ENCODE results near the gene ARPP21. TPM values are rescaled to one million over a fixed set of nuclear protein-coding genes. Genes with fewer than 3 reads are reported as not detected.

Gene ARPP21
- total RNA-seq, 2 experiments from 2014 or later: not detected

DNA sequence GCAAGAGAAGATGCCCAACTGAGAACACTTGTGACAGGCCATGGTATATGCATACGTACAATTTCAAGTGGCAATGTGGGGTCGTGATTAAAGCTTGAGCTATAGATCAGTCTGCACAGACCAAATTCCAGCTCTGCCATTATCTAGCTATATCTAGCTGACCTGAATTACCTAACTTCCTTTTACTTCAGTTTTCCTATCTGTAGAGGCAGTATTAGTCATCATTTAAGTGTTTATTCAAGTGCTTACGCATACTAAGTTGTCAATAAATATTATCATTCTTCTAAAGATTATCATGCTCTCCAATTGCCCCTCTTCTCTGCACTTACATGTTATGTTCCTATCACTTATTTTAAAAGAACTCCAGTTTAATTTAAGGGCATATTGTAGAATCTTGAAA is 87.9 kb downstream of the ARPP21 start:
- ChIA-PET CTCF (no interaction called here), POLR2A (no interaction called here)

DNA sequence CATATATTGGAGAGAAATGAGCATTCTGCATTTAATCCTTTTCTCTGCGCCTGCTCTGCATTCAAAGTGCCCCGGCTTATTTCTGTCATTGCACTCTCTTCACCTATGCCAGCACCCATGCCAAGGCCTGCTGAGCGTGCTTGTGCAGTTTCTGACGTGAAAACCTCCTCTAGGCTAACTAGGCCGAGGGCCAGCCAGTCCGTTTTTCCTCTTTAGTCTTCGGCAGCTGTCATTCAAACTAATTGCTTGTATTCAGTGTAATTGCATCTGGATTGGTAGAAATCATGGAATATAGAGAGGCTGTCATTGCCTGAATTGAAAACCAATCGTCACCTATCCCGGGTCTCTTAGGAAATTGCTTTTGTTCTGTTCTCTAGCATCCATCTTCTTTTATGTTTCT is 94.0 kb downstream of the ARPP21 start:
- POLR2A ChIA-PET: no interaction called here
- CTCF ChIA-PET: no interaction called here

DNA sequence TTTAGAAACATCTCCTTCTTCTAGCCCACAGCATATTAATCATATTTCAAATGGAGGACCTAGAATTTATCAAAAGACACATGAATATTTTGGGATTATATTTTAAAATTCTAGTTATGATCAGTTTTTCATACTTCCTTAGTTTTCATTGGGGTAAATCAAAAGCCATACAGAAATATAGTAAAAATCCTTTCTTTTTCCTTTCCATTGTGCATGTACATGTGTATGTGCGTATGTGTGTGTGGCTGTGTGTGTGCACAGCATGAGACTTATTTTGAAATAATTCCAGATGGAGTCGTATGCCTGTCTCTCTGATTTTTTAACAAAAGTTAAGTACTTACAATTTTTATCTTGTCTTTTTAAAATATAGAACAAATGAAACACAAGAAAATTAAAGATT is 94.5 kb downstream of the ARPP21 start:
- ChIA-PET CTCF (no interaction called here), POLR2A (no interaction called here)

DNA sequence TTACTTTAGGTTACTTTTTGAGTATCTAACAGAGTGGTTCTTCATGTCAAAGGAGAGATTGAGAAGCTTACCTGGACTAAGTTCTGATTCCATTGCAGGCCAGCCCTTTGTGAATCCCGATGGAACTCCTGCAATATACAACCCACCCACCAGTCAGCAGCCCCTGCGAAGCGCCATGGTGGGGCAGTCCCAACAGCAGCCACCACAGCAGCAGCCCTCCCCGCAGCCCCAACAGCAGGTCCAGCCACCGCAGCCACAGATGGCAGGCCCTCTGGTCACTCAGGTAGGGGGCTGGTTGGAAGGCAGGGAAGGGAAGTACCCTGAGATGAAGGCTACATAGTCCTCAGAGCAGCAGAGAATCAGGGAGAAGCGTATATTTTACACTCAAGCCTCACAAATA is 97.8 kb downstream of the ARPP21 start:
- ChIA-PET POLR2A (no interaction called here), CTCF (no interaction called here)

DNA sequence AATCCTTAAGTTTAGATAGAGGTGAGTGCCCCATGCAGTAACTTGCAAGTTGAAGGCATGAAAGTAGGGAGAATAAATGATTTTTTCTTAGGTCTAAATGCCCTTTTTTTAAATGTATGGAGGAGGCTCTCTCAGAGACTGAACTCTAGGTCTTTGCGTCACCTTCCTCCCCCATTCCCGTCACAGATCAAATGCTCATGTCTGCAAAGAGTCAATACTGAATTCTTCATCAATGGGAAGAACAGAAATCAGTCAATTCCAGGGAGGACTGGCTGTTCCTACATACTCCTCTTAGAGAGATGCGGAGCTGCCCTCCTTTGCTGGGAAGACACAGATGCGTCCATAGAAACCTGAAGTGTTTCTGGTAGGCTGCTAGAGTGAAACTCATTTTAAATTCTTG is 98.2 kb downstream of the ARPP21 start:
- ChIA-PET CTCF (no interaction called here), POLR2A (no interaction called here)

DNA sequence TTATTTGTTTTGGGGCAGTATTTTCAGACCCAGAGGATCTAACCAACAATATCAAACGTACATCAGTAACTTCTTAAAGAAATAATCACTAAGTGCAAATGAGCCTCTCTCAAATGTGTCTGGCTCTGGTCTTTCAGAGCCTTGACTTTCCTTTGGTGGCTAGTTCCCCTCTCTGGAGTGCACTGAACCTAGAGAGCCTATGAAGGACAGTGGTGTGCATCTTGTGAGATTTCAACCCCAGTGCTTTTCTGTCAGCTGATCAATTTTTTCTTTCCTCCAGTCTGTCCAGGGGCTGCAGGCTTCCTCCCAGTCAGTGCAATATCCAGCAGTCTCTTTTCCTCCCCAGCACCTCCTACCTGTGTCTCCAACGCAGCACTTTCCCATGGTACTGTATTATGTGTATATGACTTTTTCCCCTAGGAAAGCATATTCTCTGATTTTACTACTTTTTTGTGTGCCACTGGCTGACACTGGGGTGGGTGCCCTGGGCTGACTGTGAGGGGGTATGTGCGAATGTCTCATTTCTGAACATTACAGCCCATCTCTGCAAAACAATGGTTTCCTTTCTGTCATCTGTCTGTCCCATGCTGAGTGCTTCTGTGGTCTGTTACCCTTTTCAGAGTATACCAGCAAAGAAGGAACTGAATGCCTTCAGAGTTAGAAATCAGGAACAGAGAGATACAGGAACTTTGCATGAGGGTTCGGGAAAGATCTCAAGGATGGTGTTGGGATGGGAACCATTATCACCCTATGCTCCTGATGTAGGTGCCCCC is 98.8 kb downstream of the ARPP21 start:
- CTCF ChIA-PET: no interaction called here

DNA sequence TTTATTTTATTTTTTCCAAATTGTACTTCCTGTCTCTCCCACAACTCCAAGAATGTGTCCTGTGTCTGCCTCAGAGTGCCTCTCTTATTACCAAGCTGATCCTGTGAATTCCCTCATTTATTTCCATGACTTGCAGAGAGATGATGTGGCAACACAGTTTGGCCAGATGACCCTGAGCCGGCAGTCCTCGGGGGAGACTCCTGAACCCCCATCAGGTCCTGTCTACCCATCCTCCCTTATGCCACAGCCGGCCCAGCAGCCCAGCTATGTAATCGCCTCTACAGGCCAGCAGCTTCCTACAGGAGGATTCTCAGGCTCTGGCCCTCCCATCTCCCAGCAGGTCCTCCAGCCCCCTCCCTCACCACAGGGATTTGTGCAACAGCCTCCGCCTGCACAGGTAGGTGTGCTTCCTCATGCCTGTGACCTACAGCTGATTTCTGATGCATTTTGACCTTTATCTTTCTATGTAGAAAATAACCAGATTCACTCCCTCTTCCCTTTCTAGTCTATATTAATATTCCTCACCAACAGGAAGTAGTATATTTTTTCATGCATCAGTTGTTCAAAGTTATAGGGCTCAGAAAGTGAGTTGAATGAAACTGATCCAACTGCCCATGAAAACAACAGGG is 100.0 kb downstream of the ARPP21 start:
- POLR2A ChIA-PET: no interaction called here
- CTCF ChIA-PET: no interaction called here

More for the DNA sequence above, 98.8 kb downstream of the ARPP21 start:
- POLR2A ChIA-PET: no interaction called here

DNA sequence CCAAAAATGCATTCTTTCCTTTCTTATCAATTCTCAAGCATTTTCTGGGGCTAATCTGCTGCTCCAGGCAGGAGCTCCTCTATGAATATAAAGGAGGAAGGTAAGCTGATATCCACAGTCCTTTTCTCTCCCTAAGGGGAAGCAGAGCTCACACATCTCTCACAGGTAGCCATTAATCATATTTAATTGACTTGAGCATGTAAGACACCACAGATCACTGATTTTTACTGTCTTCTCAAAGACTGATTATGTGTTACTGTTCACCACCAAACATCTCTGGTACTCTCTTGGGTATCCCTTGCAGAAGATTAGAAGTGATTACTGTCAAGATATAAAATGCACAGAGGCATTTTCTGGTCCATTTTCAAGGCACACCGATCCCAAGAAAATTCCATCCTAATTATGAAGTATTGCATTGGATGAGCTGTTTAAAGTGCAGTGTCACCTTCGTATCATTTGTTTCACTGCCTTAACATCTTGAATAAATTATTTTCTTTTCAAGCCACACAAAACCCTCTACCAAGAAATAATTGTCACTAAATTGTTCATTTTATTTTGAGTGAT is 100.7 kb downstream of the ARPP21 start:
- ChIA-PET CTCF (no interaction called here), POLR2A (no interaction called here)

DNA sequence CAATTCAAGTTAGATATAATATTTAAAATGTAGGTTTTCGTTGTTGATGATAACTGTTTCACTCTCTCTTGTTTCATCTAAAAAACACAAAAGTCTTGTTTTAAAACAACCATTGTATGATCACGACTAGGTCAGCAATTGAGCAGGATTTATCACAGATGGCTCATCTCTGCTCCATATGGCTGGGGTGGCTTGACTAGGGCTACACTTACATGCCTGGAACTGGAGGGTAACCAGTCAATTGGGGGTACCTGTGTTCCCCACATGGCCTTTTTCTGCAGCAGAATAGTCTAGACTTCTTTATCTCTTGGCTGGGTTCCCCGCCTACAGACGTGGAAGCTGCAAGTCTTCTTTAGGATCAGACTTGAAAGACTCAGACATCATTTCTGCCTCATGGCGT is 103.9 kb downstream of the ARPP21 start:
- POLR2A ChIA-PET: no interaction called here
- CTCF ChIA-PET: no interaction called here

DNA sequence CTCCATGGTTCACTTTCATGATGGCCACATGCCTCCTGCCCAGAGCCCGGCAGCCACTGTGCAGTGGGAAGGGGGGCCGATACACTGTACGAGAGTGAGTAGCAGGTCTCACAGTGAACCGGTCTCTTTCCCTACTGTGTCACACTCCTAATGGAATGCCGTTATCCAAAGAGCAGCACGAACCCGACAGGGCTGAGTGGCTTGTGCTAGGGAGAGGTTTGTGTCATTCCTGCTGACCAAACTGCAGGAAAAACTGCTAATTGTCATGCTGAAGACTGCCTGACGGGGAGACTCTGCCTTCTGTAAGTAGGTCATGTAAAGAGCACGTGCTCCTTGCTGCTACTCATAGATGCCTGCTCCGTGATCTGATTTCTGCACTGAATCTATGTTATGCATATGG is 105.1 kb downstream of the ARPP21 start:
- ChIA-PET POLR2A (no interaction called here), CTCF (no interaction called here)

DNA sequence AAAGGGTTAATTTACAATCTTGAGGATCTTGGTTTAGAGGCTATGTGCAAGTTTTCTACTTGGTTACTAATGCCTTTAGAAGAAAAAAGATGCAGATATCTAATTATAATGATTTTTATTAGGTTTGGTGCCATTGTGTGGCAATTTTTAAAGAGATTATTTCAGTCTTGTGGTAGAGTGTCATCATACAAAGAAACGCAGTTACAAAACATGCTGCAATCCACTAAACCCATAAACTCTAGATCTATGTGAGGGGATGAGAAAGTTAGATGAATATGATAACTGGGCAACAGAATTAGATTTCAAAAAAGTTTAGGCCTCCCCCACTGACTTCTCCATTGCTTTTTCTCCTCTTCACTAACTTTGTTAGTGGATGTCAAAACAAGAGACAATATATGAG is 106.0 kb downstream of the ARPP21 start:
- ChIA-PET POLR2A (no interaction called here), CTCF (no interaction called here)

DNA sequence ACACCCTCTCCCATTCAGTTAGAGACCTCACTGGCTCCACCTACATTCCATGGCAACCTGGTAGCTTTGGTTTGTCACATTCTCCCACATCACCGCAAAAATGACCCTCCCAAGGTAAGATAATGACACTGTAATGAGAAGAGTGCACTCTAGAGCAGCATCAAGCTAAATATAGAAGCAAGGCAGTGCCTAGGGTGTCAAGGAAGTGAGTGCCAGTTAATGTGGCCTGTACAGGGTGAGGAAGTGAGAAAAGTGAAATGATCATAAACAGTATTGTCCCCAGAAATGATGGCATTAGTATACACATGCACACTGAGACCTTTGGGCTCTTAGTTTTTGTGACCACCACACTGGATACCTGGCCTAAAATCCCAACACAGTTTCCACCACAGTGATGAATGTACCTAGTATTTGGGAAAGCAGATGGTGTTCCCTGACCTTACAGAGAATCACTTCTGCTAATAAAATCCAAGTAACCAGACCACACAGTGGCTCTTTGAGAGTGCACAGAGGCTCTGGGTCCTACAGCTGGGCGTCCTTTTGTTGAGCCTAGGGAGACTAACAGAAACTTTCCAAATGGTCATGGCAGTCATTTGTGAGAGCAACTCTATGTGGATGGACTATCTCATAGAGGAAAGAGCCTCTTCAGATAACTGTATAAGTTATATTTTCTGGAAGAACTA is 106.6 kb downstream of the ARPP21 start:
- ChIA-PET CTCF (no interaction called here), POLR2A (no interaction called here)

DNA sequence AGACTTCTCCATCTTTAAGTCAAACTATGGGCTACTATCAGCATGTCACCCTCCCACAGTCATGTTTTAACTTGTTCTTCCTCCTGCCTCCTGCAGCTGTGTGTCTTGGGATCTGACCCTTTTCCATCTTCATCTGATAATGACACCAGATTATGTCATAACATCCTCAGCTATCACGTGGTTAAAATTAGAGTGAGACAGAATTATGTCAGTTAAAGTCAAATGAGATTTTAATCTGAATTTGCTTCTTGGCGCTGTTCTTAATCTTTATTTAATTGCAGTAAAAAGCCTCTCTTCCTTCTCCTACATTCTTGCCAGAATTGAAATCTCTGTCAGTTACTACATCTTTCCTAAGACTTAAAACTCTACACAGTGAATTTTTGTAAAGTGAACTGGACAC is 107.2 kb downstream of the ARPP21 start:
- ChIA-PET CTCF (no interaction called here), POLR2A (no interaction called here)

DNA sequence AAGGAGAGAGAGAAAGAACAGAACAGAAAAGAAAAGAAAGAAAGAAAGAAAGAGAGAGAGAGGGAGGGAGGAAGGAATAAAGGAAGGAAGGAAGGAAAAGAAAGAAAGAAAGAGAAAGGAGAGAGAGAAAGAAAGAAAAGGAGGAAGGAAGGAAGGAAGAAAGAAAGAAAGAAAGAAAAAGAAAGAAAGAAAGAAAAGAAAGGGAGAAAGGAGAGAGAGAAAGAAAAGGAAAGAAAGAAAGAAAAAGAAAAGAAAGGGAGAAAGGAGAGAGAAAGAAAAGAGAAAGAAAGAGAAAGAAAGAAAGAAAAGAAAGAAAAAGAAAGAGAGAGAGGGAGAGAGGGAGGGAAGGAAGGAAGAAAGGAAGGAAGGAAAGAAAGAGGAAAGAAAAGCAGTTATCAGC is 108.8 kb downstream of the ARPP21 start:
- ChIA-PET CTCF (no interaction called here), POLR2A (no interaction called here)

DNA sequence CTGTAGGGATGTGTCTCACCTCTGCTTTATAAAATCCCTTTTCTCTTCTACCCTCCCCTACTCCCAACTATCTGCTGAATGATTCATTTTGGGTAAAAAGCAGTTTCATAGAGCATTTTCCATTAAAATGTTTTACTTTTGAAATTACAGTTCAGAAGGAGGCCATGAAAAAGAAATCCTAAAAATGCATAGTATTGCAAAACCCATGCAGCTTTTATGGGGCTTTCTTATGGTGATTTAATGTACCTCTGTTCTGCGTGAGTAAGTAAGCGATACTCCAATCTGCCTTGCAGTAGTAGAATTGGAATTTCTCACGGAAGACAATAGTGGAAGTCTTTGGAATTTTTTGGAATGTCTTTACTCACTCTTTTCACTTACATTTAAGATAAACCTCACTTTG is 111.9 kb downstream of the ARPP21 start:
- ChIA-PET POLR2A (no interaction called here), CTCF (no interaction called here)

DNA sequence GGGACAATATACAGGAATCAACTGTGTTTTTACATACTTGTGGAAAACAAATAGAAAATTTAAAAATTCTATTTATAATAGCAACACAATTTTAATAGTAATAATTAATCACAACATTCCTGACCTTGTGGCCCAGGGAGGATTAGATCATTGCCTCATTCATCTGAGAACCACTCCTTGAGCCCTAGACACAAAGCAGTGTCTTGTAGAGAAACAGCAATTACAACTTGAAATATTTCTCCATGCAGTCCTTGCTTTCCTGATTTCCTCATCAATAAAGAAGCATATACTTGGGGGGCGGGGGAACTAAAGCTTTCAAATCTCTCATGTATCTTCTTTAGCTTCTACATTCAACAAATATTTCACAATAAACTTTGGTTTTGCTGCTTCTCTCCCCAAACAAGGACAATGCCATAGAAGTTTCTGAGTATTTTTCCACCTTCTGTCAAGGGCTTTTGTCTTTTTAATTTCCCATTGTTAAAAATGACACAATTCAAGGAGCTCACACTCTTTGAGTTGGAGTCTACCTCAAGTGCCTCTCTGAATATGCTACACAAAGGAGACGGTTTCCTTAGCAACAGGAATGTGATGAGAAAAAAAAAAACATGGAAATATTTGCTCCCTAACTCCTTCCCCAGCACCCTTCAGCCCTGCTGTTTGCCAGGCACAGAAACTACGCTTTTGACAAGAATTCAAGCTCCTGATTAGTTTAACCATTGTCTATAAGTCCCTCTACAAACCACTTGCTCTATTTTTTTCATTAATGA is 118.8 kb downstream of the ARPP21 start:
- CTCF ChIA-PET: no interaction called here
- POLR2A ChIA-PET: no interaction called here

DNA sequence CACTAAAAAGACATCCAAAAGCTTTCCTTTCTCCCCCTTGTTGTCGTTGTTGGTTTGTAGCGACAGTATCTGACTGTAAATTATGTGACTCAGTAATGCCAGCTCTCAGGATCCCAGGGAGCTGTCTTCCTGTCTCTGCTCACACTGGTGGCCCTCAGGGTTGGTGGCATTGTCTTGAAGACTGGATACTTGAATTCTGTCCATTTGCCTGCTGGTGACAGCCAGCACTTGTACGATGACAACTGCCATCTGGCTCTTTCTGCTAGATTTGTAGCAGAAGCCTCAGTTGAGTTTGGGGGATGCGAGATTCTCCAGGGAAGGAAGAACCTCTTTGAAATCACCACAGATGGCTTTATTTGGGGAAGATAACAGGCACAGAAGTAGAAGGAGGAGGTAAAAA is 120.8 kb downstream of the ARPP21 start:
- CTCF ChIA-PET: no interaction called here

DNA sequence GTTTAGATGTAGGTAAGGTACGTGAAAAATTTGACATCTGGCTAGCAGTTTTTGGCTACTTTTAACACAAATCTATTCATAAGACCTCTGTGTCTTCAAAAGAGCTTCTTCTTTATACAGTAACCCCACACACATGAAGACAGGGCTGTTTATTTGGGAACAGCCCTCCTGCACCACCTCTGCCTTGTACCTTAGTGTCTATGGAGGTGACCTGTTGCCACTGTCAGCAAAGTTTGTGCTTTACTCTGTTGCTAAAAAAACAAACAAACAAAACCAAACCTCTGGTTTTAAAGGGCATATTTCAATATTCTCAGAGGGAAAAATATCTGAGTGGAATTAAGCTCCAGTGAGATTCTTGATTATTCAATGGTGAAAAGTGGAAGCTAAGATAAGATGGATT is 122.0 kb downstream of the ARPP21 start:
- ChIA-PET POLR2A (no interaction called here), CTCF (no interaction called here)

More for the DNA sequence above, 120.8 kb downstream of the ARPP21 start:
- POLR2A ChIA-PET: no interaction called here

DNA sequence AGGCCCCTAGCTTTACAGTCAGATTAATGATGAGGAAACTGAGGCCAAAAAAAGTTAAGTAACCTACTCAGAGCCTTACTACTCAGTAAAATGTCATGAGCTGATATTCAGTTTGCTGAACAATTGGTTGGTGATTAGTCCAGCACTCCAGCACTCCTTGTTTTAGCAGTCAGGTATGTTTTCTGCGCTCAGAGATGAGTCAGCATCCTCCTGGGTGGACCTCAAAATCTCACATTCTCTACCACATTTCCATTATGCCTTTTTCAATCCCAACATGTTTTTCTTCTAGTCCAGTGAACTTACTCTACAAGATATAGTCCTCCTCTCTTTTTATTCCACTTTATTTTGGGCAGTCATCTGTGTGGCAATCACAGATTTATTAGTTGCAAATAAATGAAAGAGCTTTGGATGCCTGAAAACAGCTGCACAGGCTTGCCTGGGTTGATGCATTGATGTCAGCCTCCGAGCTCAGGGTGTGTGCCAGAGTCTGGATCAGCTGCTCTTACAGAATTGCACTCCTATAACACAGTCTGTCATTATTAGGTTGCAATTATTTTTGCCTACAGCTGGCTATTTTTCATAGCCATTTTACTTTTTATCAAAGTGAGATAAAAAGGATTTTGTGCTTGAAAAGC is 133.2 kb downstream of the ARPP21 start:
- CTCF ChIA-PET: no interaction called here
- POLR2A ChIA-PET: no interaction called here

DNA sequence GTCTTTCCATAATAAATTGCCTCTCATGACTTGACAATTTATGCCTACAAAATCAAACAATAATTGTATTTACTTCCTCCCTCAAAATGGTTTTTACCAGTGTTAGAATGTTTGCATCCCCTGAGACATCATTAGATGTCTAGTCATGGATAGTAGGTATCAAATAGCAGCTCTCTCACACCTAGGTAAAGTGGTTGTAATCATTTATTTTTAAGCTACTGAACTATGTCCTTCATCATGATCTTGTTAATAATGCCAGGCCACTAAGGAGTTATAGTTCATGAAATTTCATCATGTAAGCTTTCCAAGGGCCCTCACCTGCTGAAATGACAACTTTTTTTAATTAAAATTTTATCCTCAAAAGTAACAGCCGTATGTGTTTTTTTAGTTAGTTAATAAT is 134.1 kb downstream of the ARPP21 start:
- CTCF ChIA-PET: no interaction called here
- POLR2A ChIA-PET: no interaction called here
